Measurements from ENCODE around the gene SPINDOC.
A peak's percentile ranks its signal among the peaks of the same experiment; 100 is the strongest.
"Not testable (repeated sequence)": the region's sequence is repeated elsewhere in the genome, so short reads cannot be mapped to it uniquely, and the experiment has no call there.

The SPINDOC gene

DNA sequence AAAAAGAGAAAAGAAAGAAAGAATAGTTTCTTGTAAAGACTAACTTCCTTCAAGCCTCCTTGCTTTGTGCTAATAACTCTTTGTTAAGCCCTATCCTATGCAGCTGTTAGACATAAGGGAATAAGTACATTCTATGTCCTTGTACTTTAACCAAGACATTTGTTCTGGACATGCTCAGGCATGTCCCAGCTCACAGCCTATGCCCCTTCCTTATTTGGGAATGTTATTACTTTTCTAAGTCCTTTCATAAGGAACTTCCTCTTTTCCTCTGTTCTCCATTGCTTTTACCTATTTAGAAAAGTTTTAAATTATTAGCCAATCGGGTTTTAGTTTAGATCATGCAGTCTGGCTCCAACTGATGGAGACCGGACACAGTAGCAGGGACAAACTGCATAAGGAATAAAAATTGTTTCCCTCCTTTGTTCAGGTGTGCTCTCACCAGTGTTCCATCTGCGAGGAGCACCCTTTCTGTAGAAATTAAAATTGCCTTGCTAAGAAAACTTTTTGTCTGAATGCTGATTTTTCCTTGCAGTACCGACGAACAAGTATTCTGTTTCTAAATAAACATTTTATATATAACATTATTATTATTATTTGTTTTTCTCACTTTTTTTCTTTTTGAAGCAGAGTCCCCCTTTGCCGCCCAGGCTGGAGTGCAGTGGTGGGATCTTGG, 21.6 kb upstream of the SPINDOC start:
- DNase-seq, result no peak

DNA sequence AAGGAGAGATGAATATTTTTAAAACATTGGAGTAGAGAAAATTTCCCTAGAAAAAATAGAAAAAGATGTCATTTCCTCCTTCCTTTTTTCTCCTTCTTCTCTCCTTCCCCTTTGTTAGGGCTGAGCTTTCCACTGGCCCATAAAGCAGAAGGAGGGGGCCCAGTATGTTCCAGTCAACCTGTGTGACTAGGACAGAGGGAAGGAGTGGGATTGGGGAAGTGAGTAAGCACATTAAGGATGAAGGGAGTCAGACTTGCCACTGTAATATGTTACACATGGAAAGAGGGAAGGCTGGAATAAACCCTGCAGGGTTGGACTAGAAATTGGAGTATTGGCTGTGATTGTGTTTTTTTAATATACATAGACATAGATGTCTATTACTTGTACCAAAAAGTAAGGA, 20.1 kb upstream of the SPINDOC start:
- no peak for DNase-seq

DNA sequence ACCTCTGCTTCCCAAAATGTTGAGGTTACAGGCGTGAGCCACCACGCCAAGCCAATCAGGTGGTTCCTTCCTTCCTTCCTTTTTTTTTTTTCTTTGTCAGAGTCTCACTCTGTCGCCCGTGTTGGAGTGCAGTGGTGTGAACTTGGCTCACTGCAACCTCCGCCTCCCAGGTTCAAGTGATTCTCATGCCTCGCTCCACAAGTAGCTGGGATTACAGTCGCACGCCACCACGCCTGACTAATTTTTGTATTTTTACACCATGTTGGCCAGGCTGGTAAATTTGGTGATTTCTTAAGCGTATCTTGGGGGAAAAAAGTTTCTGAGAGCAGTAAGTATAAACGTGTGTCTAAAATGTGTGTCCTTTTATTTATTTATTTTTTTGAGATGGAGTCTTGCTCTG, 18.2 kb upstream of the SPINDOC start:
- DNase-seq, result no peak

DNA sequence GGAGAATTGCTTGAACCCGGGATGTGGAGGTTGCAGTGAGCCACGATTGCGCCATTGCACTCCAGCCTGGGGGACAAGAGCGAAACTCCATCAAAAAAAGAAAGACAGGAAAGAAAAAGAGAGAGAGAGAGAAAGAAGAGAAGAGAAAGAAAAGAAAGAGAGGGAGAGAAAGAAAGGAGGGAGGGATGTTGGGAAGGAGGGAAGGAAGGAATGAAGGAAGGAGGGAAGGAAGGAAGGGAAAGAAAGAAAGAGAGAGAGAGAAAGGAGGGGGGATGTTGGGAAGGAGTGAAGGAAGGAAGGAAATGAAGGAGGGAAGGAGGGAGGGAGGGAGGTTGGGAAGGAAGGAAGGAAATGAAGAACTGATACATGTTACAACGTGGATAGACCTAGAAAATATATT, 12.3 kb upstream of the SPINDOC start:
- DNase-seq, result no peak

DNA sequence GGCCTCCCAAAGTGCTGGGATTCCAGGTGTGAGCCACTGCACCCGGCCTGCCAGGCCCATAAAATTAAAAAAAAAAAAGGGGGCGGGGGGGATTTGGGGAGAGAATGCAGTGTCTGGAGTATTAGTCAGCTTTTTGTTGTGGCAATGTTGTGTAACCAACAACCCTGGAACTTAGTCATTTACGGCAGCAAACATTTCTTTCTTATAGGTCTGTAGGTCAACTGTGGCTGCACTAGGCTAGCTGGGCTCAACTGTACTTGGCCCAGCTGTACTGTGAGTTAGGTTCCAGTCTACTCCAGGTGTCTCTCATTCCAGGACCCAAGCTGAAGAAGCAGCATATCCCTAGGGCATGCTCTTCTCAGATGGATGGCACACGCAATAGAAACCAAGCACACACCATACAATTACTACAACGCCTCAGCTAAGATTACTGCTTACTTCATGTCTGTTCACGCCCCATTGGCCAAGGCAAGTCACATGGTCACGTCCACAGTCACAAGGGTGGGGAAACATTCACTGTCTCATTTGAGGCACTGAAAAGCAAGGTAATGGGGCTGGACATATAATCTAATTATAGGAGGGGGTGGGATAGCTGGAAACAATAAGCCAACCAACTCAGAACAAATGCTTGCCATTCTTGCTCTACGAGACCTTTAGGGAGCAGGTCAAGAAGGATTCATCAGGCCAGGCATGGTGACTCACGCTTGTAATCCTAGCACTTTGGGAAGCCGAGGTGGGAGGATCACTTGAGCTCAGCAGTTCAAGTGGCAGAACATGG, 10.4 kb upstream of the SPINDOC start:
- peak; percentile 13 for DNase-seq

DNA sequence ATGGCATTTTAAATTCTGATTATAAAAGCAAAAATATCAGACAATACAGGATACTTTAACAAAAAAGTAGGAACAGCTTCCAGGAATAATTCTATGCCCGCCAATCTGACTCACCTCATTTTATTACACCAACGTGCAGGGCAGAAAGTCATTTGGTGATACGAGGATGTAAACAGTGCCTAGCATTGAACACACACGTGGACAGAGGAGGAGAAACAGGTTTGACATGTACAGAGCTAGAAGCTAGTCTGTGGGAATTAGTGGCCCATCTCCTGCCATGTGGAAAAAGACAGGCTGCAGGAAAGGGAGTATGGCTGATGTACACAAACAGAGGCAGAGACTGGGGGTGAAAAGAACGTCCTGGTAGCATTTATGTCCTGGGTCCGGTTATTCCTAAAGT, 9.0 kb upstream of the SPINDOC start:
- no peak for DNase-seq

DNA sequence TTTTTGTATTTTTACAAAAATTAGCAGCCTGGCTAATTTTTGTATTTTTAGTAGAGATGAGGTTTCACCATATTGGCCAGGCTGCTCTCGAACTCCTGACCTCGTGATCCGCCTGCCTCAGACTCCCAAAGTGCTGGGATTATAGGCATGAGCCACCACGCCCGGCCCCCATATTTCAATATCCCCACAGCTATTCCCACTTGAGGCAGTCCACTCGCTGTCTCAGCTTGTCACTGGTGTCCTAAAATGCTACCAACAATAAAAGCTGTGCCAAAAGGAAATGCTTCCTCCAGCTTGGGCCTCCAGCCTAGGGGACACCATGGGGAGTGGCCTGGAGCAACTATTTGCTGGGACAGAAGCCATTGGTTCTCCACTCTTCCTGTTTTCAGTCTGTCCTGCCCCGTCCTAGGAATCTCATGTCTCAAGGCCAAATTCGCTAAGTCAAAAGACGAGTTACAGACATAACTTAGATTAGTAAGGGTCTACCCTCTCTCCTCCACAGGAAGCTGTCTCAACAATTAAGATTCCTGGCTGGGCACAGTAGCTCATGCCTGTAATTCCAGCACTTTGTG, 7.3 kb upstream of the SPINDOC start:
- no peak for DNase-seq

DNA sequence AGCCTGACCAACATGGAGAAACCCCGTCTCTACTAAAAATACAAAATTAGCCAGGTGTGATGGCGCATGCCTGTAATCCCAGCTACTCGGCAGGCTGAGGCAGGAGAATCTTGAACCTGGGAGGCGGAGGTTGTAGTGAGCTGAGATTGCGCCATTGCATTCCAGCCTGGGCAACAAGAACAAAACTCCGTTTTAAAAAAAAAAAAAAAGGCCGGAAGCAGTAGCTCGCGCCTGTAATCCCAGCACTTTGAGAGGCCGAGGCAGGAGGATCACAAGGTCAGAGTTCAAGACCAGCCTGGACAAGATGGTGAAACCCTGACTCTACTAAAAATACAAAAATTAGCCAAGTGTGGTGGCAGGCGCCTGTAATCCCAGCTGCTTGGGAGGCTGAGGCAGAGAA, 2.9 kb upstream of the SPINDOC start:
- not testable (repeated sequence) for DNase-seq

DNA sequence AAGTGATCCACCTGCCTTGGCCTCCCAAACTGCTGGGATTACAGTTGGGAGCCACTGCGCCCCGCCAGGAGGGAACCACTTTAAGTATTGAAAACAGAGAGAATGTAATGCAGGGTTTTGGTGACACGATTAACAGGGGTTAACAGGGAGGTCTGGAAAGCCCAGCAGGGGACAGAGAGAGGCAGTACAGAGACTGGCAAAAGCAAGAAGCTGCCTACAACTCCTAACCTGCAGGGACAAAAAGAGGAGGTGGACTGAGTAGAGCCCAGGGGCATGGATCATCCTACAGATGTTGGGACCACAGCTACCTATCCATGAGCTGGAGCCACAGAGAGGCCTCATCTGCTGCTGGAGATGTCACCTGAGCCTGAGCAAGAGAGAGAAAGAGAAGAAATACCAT, 1.7 kb upstream of the SPINDOC start:
- no peak for DNase-seq

DNA sequence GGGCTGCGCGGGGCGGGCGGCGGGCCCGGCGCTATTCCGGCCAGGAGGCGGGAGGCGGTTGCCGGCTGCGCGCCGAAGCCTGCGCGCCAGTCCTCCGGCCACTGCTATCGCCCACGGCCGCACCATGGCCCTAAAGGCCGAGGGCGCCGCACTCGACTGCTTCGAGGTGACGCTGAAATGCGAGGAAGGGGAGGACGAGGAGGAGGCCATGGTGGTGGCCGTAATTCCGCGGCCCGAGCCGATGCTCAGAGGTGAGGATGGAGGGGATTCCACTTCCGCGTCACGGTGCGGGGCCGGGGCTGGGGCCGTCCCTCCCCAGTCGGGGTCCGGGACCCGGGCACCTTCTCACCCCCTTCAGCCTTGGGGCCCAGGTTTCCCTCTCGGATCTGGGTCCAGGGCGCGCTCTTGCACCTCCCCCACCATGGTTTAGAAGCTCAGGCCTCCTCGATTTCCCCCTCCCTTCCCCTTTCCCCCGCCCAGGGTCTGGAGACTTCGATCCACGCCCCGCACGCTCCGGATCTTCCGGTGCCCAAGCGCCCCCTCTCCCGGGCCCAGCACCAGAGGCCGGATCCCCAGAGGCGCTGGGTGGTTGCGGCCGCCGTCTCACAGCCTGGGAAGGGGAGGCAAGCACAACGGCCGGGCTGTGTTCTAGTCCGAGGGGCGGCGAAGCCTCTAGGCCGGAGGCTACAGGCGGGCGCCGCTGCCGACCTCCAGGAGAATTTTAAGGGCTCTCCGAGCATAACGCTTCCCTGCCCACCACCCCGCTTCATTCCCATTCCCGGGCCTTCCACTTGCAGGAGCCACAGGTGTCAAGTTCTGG, 517 bp downstream of the SPINDOC start:
- peak; percentile 75 for DNase-seq

DNA sequence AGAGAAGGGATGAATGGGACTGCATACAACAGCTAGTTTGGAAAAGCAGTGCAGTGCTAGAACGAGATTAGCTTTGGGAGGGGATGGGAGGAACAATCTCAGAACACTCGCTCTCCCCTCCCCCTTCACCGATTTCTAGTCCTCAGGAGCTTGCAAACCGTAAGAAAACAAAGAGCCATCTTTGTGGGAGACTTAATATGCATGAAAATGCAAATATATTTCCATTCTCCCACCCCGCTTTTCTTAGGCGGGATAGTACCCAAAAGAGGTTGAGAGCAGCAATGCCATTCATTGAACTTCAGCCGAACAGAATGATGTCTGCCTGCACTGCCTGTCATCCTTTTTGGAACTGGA, 1.1 kb downstream of the SPINDOC start:
- DNase-seq, result peak; percentile 38

DNA sequence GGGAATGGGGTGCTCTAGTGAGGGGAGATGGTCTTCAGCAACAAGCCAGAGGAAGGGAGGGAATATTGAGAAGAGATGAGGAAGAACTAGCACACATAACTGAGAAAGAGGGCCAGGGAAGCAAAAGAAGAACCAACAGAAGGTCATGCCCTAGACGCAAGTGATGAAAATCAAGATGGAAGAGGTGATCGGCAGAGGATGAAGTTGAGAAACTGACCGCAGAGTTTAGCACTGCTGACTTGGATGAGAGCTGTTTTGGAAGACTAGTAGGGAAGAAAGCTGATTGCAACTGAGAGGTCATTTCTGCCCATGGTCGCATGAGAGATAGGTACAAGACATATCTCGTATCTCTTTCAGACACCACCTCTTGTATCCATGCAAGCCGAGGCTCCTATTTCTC, 2.9 kb downstream of the SPINDOC start:
- no peak for DNase-seq

DNA sequence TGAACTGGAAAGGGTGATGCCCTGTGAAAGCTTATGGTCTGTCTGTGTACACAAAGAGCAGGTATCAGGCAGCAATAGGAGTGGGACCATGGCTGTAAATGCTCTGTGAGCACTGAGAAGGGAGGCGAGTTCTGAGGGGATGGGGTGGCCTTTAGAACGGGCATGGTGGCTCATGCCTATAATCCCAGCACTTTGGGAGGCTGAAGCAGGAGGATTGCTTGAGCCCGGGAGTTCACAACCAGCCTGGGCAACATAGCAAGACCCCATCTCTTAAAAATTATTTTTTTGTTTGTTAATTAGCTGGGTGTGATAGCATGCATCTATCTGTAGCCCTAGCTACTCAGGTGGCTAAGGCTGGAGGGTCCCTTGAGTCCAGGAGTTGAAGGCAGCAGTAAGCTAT, 3.5 kb downstream of the SPINDOC start:
- no peak for DNase-seq

DNA sequence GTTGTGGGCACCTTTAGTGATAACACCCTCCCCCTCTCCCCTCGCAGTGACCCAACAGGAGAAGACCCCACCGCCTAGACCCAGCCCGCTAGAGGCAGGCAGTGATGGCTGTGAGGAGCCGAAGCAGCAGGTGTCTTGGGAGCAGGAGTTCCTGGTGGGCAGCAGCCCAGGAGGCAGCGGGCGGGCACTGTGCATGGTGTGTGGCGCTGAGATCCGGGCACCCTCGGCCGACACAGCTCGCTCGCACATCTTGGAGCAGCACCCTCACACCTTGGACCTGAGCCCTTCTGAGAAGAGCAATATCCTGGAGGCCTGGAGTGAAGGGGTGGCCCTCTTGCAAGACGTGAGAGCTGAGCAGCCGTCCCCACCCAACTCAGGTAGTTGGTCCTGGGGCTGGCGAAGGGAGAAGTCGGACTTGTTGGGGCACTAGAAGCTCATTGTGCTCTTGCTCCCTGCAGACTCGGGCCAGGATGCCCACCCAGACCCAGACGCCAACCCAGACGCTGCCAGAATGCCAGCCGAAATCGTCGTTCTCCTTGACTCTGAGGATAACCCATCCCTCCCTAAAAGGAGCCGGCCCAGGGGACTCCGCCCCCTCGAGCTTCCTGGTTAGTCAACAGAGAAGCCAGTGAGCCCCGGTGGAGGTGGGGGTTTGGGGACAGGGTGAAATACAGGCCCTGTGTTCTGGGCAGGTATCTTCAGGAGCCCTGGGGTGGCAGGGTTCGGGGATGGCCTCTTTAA, 4.7 kb downstream of the SPINDOC start:
- DNase-seq, result no peak

DNA sequence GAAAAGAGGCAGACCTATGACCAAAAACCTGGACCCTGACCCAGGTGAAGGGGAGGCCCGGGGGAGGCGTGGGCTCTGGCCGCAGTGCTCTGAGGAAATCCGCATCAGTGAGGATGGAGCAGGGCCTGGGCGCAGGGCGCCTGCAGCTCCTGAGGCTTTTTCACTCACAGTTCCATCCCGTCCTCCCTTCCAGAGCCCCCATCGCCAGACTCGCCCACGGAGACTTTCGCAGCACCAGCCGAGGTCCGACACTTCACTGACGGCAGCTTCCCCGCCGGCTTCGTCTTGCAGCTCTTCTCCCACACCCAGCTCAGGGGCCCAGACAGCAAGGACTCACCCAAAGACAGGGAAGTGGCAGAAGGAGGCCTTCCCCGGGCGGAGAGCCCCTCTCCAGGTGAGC, 5.4 kb downstream of the SPINDOC start:
- DNase-seq, result no peak

DNA sequence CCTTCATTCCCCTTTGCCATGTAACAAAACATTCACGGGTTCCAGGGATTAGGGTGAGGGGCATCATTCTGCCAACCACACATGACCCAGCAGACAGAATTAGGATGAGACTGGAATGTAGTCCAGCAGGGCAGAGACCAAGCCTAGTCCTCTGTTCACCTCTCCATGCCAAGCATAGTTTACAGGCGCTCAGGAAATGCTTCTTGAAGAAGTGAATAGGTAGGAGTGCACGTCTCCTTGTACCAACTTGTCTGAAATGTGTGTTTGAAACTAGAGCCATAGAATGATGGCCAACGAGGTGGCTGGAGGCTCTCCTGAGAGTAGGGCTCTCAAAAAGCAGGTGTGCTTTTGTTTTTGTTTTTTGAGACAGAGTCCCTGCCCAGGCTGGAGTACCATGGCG, 8.2 kb downstream of the SPINDOC start:
- no peak for DNase-seq

DNA sequence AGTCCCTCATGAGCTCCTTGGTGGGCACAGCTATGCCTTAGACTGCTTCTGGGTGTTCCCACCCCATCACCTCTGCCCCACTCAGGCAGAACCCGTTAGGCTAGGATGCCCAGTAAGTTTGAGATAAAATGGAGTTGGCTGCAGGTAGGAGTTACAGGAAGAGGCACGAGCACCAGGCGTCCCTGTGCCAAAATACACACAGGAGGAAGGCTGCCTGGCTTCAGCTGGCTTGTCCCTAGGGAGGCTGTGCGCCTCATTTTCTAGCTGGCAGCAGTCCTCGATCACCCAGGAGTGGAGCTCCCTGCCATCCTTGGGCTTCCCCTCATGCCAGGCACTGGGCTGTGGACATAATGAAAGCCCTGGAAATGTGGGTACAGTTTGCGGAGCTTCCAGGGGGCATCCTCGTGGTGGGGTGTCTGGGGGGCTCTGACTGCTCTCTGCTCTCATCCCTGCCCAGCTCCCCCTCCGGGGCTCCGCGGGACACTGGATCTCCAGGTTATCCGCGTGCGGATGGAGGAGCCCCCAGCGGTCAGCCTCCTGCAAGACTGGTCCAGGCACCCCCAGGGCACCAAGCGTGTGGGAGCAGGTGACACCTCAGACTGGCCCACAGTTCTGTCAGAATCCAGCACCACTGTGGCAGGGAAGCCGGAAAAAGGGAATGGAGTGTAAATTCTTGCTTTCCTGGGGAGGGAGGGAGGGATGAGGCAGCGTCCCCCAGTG, 13.4 kb downstream of the SPINDOC start:
- no peak for DNase-seq

DNA sequence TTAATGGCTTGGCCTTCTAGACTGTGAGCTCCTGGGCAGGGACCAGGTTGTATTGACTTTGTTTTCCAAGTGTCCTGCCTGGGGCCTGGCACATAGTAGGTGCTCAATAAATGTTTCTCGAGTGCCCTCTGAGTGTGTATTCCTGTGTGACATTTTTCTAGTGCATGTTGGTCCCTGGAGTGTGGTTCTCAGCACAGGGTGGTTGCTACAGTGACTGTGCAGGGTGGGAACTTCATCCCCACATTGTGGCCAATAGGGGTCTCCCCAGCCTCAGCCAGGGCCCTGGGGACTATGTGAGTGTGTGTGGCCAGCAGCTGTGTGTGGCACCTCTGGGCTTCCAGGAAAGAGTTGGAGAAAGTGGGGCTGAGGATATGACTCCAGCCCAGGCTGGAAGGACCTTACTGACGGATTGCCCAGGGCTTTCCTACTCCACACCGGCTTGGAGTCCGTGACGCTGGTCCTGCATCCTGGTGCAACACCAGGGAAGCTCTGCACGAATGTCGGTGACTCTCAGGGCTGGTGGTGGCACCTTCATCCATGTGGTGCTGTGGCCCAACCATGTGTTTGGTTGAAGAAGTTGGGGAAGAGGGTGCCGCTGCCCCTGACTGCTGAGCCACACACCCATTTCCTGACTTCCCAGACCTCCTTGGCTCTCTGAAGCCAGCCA, 16.7 kb downstream of the SPINDOC start:
- DNase-seq, result peak; percentile 49

DNA sequence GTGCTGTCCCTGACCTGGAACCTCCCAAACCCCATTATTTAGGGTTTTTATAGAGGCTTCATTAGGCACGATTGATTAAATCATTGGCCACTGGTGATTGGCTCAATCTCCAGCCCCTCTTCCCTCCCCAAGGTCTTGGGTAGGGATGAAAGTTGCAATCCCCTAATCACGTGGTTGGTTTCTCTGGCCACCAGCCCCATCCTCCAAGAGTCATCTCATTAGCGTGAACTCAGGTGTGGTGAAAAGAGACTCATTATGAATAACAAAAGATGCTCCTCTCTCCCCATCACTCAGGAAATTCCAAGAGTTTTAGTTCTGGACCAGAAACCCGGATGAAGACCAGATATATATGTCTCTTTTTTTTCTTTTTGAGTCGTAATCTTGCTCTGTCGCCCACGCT, 18.1 kb downstream of the SPINDOC start:
- DNase-seq, result no peak

DNA sequence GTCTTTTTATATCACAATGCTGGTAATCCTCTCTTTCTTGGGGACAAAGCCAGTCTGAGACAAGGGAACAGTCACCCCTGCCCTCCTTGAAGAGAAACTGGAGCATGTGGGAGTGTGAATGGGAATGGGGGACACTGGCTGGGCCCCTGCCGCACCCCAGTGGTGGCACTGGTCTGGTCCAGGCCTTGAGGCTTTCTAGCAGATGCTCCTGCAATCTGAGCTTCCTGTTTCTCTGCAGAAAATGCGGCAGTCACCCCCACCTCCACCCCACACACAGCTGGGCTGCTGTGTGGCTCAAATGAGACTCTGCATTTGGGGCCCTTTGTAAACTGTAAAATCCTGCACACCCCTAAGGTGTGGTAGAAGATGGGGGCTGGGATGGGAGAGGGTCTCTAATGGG, 19.1 kb downstream of the SPINDOC start:
- DNase-seq, result no peak

DNA sequence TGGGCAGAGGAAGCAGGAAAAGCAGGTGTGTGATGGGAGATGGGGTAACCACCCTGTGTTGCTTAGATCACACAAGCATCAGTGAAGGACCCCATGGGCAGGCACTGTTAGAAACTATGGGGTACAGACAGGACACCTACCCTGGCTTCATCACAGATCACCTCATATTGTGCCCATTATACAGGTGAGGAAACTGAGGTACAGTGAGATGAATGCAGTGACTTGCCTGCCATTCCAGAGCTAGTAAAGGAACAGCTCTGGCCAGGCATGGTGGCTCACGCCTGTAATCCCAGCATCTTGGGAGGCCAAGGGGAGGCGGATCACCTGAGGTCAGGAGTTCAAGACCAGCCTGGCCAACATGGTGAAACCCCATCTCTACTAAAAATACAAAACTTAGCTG, 19.8 kb downstream of the SPINDOC start:
- no peak for DNase-seq
